SK-N-SH (cell line): ENCODE measurements around the gene CCL15. TPM values are rescaled to one million over a fixed set of nuclear protein-coding genes. Genes with fewer than 3 reads are reported as not detected.

ENCODE experiments used
- CTCF ChIA-PET: fragments of 300-600, 350-600 bp; formaldehyde crosslinking; extraction: SDS; loops from one replicate; lab custom pipeline; 2021; lab: Yijun Ruan, JAX
- POLR2A ChIA-PET: fragments of 350-600 bp; sonication (Branson Sonifier 250); formaldehyde crosslinking; extraction: SDS; loops from one replicate; lab custom pipeline; 2020; ENCODE audit warnings: antibody characterized with exemption, inconsistent platforms; lab: Yijun Ruan, JAX
- DNase-seq: peaks from one replicate; pipeline ENCODE4 v3.0.0; 2012
- H2AFZ ChIP-seq: fragments of 200-600 bp; sonication (generic); 2 replicates; pipeline ENCODE4 v1.8.1; 2016; ENCODE audit warnings: antibody characterized with exemption, mild to moderate bottlenecking, low read depth
- H3F3A ChIP-seq: fragments of 200-600 bp; sonication (generic); replicated peaks from 2 replicates; pipeline ENCODE3; 2016; ENCODE audit warnings: antibody characterized with exemption, mild to moderate bottlenecking; ENCODE audit not compliant: insufficient read depth
- H3K27ac ChIP-seq, 2 experiments: fragments of 200-500 bp in 1 of 2; fragments of 200-600 bp in 1 of 2; sonication (Bioruptor generic) in 1 of 2; sonication (generic), shearing (Covaris generic) in 1 of 2; 2 replicates each; pipeline versions ENCODE4 v1.5.1 to v1.6.1; 2014 to 2016; ENCODE audit warnings: low read depth in 2 of 2, inconsistent platforms in 1 of 2, low read length in 1 of 2, mild to moderate bottlenecking in 1 of 2, mixed read lengths in 1 of 2
- H3K27me3 ChIP-seq: fragments of 200-600 bp; sonication (generic), shearing (Covaris generic); 2 replicates; pipeline ENCODE4 v1.6.1; 2016; ENCODE audit warnings: mixed run types; ENCODE audit not compliant: insufficient read depth
- H3K36me3 ChIP-seq, 2 experiments: fragments of 200-500 bp in 1 of 2; fragments of 200-600 bp in 1 of 2; sonication (Bioruptor generic) in 1 of 2; sonication (generic) in 1 of 2; replicated peaks in 1 of 2; 2 replicates each; pipeline versions ENCODE3 to v1.5.1; 2014 to 2016; ENCODE audit warnings: low read length in 1 of 2, mild to moderate bottlenecking in 1 of 2; ENCODE audit not compliant: insufficient read depth in 2 of 2, control insufficient read depth in 1 of 2
- H3K4me1 ChIP-seq, 2 experiments: fragments of 200-500 bp in 1 of 2; fragments of 200-600 bp in 1 of 2; sonication (Bioruptor generic) in 1 of 2; sonication (generic), shearing (Covaris generic) in 1 of 2; 2 replicates each; pipeline versions ENCODE4 v1.5.1 to v1.6.1; 2014 to 2016; ENCODE audit warnings: low read depth in 1 of 2, low read length in 1 of 2, mixed run types in 1 of 2; ENCODE audit not compliant: insufficient read depth in 2 of 2, control insufficient read depth in 1 of 2
- H3K4me2 ChIP-seq: fragments of 200-600 bp; sonication (generic), shearing (Covaris generic); 2 replicates; pipeline ENCODE4 v1.6.1; 2017; ENCODE audit warnings: mixed run types
- H3K4me3 ChIP-seq, 2 experiments: fragments of 200-500 bp in 1 of 2; fragments of 200-600 bp in 1 of 2; sonication (Bioruptor generic) in 1 of 2; sonication (generic), shearing (Covaris generic) in 1 of 2; 2 replicates each; pipeline versions ENCODE4 v1.5.1 to v1.8.1; 2014 to 2016; ENCODE audit warnings: low read depth in 2 of 2, inconsistent platforms in 1 of 2, low read length in 1 of 2, mild to moderate bottlenecking in 1 of 2, mixed read lengths in 1 of 2, moderate library complexity in 1 of 2
- H3K79me2 ChIP-seq: fragments of 200-600 bp; sonication (generic); 2 replicates; pipeline ENCODE4 v1.8.1; 2017; ENCODE audit warnings: mild to moderate bottlenecking; ENCODE audit not compliant: insufficient read depth
- H3K9ac ChIP-seq: fragments of 200-600 bp; sonication (generic); 2 replicates; pipeline ENCODE4 v1.6.1; 2017; ENCODE audit warnings: mixed run types
- H3K9me2 ChIP-seq: fragments of 200-600 bp; sonication (generic); 2 replicates; pipeline ENCODE4 v1.6.1; 2017; ENCODE audit warnings: mixed run types
- H3K9me3 ChIP-seq: fragments of 200-600 bp; sonication (generic); 2 replicates; pipeline ENCODE4 v1.6.1; 2017; ENCODE audit warnings: mixed run types, mild to moderate bottlenecking, moderate library complexity
- H4K20me1 ChIP-seq: fragments of 200-600 bp; sonication (generic); 2 replicates; pipeline ENCODE4 v1.6.1; 2017; ENCODE audit warnings: mild to moderate bottlenecking, mixed run types; ENCODE audit not compliant: insufficient read depth
- CHD2 ChIP-seq: fragments of 150-350 bp; IDR thresholded peaks from 2 replicates; pipeline ENCODE4 v1.6.1; 2018; ENCODE audit warnings: low read length; ENCODE audit not compliant: partially characterized antibody
- ELF1 ChIP-seq: IDR thresholded peaks from 2 replicates; pipeline ENCODE4 v1.4.0; 2012
- FOXJ3 ChIP-seq: sonication (generic); formaldehyde crosslinking; IDR thresholded peaks from 2 replicates; pipeline ENCODE4 v1.5.1; 2020; ENCODE audit warnings: mild to moderate bottlenecking, missing genetic modification reagents
- FOXM1 ChIP-seq: IDR thresholded peaks from 2 replicates; pipeline ENCODE4 v1.4.0; 2012; ENCODE audit warnings: low read depth, mild to moderate bottlenecking
- GABPA ChIP-seq: IDR thresholded peaks from 2 replicates; pipeline ENCODE4 v1.4.0; 2012; ENCODE audit warnings: low read depth, mild to moderate bottlenecking
- GATA2 ChIP-seq: sonication (generic); formaldehyde crosslinking; IDR thresholded peaks from 2 replicates; pipeline ENCODE4 v1.5.0; 2020; ENCODE audit warnings: mild to moderate bottlenecking, missing genetic modification reagents
- JUND ChIP-seq: IDR thresholded peaks from 2 replicates; pipeline ENCODE4 v1.4.0; 2012
- MEF2A ChIP-seq: IDR thresholded peaks from 2 replicates; pipeline ENCODE4 v1.4.0; 2012; ENCODE audit warnings: low read depth, borderline replicate concordance
- NRF1 ChIP-seq: IDR thresholded peaks from 2 replicates; pipeline ENCODE4 v1.6.1; 2012; ENCODE audit warnings: low read depth, mild to moderate bottlenecking, low read length
- RAD21 ChIP-seq: IDR thresholded peaks from 2 replicates; pipeline ENCODE4 v1.6.1; 2012; ENCODE audit warnings: mild to moderate bottlenecking, low read length
- RCOR1 ChIP-seq: fragments of 150-350 bp; IDR thresholded peaks from 2 replicates; pipeline ENCODE4 v1.6.1; 2017; ENCODE audit warnings: antibody characterized with exemption, low read length
- RFX5 ChIP-seq: IDR thresholded peaks from 2 replicates; pipeline ENCODE4 v1.6.1; 2012; ENCODE audit warnings: mild to moderate bottlenecking, improper control_type of control experiment, low read length
- RXRA ChIP-seq: IDR thresholded peaks from 2 replicates; pipeline ENCODE4 v1.4.0; 2012; ENCODE audit warnings: low read depth, mild to moderate bottlenecking, borderline replicate concordance
- SIN3A ChIP-seq: IDR thresholded peaks from 2 replicates; pipeline ENCODE4 v1.6.1; 2012; ENCODE audit warnings: low read depth, mild to moderate bottlenecking, low read length, moderate library complexity, borderline replicate concordance
- SMC3 ChIP-seq: IDR thresholded peaks from 2 replicates; pipeline ENCODE4 v1.6.1; 2012; ENCODE audit warnings: low read depth, low read length, improper control_type of control experiment
- TAF1 ChIP-seq: IDR thresholded peaks from 2 replicates; pipeline ENCODE4 v1.6.1; 2012; ENCODE audit warnings: low read depth, mild to moderate bottlenecking, low read length, moderate library complexity, borderline replicate concordance
- TCF12 ChIP-seq: IDR thresholded peaks from 2 replicates; pipeline ENCODE4 v1.4.0; 2012
- YY1 ChIP-seq: IDR thresholded peaks from 2 replicates; pipeline ENCODE4 v1.4.0; 2012; ENCODE audit warnings: low read depth, mild to moderate bottlenecking
- WGBS: methylation state at CpG from one replicate; pipeline ENCODE4 v1.1.6; 2017; ENCODE audit warnings: low lambda C conversion rate; 5-methylcytosine and 5-hydroxymethylcytosine counted together
- polyA plus RNA-seq, 3 experiments: library from polyadenylated mRNA; depleted of rRNA; stranded (reverse); fragments of >200 nt; gene quantifications; 2 replicates each; pipeline ENCODE4 v1.2.3, GENCODE V29; 2012
- TF ChIP-seq, protein P1 (sequence below): fragments of 150-350 bp; IDR thresholded peaks from 2 replicates; pipeline ENCODE4 v1.6.1; 2017; ENCODE audit warnings: antibody characterized with exemption, low read length, low read depth, borderline replicate concordance
- TF ChIP-seq, protein P2 (sequence below): IDR thresholded peaks from 2 replicates; pipeline ENCODE4; 2012
- TF ChIP-seq, protein P3 (sequence below): IDR thresholded peaks from 2 replicates; pipeline ENCODE4 v1.4.0; 2012; ENCODE audit warnings: low read depth
- TF ChIP-seq, protein P4 (sequence below): fragments of 150-350 bp; IDR thresholded peaks from 2 replicates; pipeline ENCODE4 v1.6.1; 2016; ENCODE audit warnings: mild to moderate bottlenecking, low read depth, low read length
- TF ChIP-seq, protein P5 (sequence below): IDR thresholded peaks from 2 replicates; pipeline ENCODE4 v1.4.0; 2012; ENCODE audit warnings: low read depth, borderline replicate concordance
- TF ChIP-seq, protein P6 (sequence below): fragments of 200-600 bp; sonication (generic); IDR thresholded peaks from 2 replicates; pipeline ENCODE4 v1.6.1; 2017; ENCODE audit warnings: antibody characterized with exemption, mild to moderate bottlenecking, moderate library complexity

CCL15 gene
- polyA plus RNA-seq, 1 of the 3 experiments (the other 2 are of a cell fraction) = not detected

DNA sequence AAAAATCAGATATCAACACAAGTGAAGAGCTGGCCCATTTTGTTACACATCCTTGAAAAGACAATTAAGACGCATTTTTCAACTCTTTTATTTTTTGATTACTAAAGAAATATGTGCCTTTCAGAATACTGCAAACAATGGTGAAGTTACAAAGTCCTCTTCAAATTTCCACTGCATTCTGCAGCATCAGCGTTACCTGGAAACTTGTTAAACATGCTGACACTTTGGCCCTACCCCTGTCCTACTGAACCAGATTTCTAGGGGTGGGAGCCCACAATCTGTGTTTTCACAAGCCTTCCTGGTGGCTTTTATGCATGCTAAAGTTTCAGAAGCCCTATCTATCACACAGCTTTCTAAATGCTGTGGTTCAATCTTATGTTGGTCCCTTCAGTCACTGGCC is 10.3 kb downstream of the CCL15 start:
- Histone ChIP-seq H2AFZ (no peak overlapping the region), H3K9me3 (no peaks in the 10 kb centered on the region), H3K9me2 (no peaks in the 10 kb centered on the region), H3K36me3 (no peaks in the 10 kb centered on the region), H3K27ac (no peak overlapping the region), H3K4me1 (no peaks in the 10 kb centered on the region), H3K9ac (no peak overlapping the region), H4K20me1 (no peaks in the 10 kb centered on the region), H3K4me2 (no peak overlapping the region), H3F3A (no peaks in the 10 kb centered on the region), H3K4me3 (no peak overlapping the region), H3K79me2 (no peaks in the 10 kb centered on the region), H3K27me3 (peaks cover 6% of the 10 kb centered on the region; the same call in 1 of the 2 replicates)
- TF ChIP-seq, protein P1, sequence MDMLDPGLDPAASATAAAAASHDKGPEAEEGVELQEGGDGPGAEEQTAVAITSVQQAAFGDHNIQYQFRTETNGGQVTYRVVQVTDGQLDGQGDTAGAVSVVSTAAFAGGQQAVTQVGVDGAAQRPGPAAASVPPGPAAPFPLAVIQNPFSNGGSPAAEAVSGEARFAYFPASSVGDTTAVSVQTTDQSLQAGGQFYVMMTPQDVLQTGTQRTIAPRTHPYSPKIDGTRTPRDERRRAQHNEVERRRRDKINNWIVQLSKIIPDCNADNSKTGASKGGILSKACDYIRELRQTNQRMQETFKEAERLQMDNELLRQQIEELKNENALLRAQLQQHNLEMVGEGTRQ = no peak
- no peak for TF ChIP-seq RAD21
- no peak for TF ChIP-seq YY1
- TF ChIP-seq NRF1 = no peak
- TF ChIP-seq MEF2A = no peak
- TF ChIP-seq FOXM1 = no peak
- TF ChIP-seq RCOR1 = no peak
- no peak for TF ChIP-seq FOXJ3 (CRISPR knock-in tag)
- no peak for TF ChIP-seq TCF12
- no peak for TF ChIP-seq SMC3
- no peak for TF ChIP-seq RFX5
- TF ChIP-seq, protein P2, sequence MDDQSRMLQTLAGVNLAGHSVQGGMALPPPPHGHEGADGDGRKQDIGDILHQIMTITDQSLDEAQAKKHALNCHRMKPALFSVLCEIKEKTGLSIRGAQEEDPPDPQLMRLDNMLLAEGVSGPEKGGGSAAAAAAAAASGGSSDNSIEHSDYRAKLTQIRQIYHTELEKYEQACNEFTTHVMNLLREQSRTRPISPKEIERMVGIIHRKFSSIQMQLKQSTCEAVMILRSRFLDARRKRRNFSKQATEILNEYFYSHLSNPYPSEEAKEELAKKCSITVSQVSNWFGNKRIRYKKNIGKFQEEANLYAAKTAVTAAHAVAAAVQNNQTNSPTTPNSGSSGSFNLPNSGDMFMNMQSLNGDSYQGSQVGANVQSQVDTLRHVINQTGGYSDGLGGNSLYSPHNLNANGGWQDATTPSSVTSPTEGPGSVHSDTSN = no peak
- TF ChIP-seq SIN3A = no peak
- TF ChIP-seq ELF1 = no peak
- TF ChIP-seq, protein P3, sequence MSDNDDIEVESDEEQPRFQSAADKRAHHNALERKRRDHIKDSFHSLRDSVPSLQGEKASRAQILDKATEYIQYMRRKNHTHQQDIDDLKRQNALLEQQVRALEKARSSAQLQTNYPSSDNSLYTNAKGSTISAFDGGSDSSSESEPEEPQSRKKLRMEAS = no peak
- no peak for TF ChIP-seq TAF1
- no peak for TF ChIP-seq GABPA
- no peak for DNase-seq
- 11% methylated on average over 2 of the region's 2 CpGs for WGBS
- ChIA-PET CTCF (interaction anchor here (1.0 to 2.7 kb wide), 2 partner anchors 16 to 20 kb away, joined by 3 to 10 read pairs; no protein-coding TSS in a partner anchor), POLR2A (no interaction called here)

DNA sequence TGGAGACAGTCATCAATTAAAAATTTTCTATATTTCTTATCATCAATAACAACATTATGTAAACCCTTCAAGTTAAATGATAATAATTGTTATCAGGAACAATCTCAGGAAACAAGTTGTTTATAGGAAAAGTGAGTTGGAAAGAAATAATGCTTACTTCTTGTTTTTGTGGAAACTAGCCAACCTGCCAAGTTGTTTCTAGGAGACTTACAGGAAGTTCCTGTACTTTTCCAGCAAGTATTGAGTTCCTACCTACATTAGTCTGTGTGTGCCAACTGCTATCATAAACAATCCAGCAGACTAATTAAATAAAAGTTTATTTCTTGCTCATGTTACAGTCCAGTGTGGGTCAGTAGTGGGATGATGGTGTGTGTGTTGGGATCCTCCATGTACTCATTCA is 13.2 kb downstream of the CCL15 start:
- Histone ChIP-seq H2AFZ (no peak overlapping the region), H3K27ac (no peak overlapping the region), H3K4me1 (no peaks in the 10 kb centered on the region), H3K4me2 (no peak overlapping the region), H3F3A (no peaks in the 10 kb centered on the region), H3K4me3 (no peak overlapping the region), H3K9ac (no peak overlapping the region), H3K79me2 (no peaks in the 10 kb centered on the region), H3K27me3 (peaks cover 23% of the 10 kb centered on the region; the same call in 1 of the 2 replicates), H4K20me1 (no peaks in the 10 kb centered on the region), H3K36me3 (no peaks in the 10 kb centered on the region), H3K9me3 (no peaks in the 10 kb centered on the region), H3K9me2 (no peaks in the 10 kb centered on the region)
- CTCF ChIA-PET = no interaction called here
- DNase-seq = no peak
- POLR2A ChIA-PET = no interaction called here
- TF ChIP-seq RCOR1 (no peak), TCF12 (no peak), ELF1 (no peak), MEF2A (no peak), GATA2 (CRISPR knock-in tag) (no peak), CHD2 (no peak), RXRA (no peak), JUND (no peak)
- TF ChIP-seq, protein P4, sequence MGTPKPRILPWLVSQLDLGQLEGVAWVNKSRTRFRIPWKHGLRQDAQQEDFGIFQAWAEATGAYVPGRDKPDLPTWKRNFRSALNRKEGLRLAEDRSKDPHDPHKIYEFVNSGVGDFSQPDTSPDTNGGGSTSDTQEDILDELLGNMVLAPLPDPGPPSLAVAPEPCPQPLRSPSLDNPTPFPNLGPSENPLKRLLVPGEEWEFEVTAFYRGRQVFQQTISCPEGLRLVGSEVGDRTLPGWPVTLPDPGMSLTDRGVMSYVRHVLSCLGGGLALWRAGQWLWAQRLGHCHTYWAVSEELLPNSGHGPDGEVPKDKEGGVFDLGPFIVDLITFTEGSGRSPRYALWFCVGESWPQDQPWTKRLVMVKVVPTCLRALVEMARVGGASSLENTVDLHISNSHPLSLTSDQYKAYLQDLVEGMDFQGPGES = no peak
- TF ChIP-seq, protein P5, sequence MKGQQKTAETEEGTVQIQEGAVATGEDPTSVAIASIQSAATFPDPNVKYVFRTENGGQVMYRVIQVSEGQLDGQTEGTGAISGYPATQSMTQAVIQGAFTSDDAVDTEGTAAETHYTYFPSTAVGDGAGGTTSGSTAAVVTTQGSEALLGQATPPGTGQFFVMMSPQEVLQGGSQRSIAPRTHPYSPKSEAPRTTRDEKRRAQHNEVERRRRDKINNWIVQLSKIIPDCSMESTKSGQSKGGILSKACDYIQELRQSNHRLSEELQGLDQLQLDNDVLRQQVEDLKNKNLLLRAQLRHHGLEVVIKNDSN = no peak
- TF ChIP-seq, protein P1 = no peak
- TF ChIP-seq, protein P3 = no peak
- TF ChIP-seq, protein P6, sequence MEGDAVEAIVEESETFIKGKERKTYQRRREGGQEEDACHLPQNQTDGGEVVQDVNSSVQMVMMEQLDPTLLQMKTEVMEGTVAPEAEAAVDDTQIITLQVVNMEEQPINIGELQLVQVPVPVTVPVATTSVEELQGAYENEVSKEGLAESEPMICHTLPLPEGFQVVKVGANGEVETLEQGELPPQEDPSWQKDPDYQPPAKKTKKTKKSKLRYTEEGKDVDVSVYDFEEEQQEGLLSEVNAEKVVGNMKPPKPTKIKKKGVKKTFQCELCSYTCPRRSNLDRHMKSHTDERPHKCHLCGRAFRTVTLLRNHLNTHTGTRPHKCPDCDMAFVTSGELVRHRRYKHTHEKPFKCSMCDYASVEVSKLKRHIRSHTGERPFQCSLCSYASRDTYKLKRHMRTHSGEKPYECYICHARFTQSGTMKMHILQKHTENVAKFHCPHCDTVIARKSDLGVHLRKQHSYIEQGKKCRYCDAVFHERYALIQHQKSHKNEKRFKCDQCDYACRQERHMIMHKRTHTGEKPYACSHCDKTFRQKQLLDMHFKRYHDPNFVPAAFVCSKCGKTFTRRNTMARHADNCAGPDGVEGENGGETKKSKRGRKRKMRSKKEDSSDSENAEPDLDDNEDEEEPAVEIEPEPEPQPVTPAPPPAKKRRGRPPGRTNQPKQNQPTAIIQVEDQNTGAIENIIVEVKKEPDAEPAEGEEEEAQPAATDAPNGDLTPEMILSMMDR = no peak
